Measurements from ENCODE around the gene RNPS1.
"Not testable (repeated sequence)": the region's sequence is repeated elsewhere in the genome, so short reads cannot be mapped to it uniquely, and the experiment has no call there.

The RNPS1 gene

GRCh38 chr16:2282866-2283555 is 15.1 kb upstream of the RNPS1 start:
- DNase-seq (ENCODE audit: low spot score) = no peak

GRCh38 chr16:2282262-2282661 is 14.3 kb upstream of the RNPS1 start:
- DNase-seq (ENCODE audit: low spot score) = no peak

DNA sequence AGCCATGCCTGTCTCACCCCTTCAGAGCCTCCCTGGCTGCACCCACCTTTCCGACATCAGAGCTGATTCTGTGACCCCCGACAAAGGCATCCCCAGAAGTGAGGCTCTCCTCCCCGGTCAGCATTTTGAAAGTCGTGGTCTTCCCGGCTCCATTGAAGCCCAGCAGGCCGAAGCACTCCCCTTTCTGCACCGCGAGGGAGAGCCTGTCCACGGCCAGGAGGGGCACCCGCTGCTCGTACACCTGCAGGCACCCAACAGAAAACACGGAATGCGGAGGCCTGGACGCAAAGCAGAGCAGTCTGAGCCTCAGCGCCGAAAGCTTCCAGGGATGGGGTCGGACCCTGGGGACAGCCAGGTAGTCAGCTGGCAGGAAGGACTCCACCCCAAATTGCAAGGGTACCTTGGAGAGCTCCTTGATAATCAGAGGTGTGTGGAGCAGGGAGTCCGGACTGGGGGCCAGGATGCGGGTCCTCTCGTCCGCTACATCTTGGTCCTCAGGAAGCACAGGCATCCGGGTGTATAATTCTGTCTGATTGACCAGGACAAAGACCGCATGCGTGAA is 13.1 kb upstream of the RNPS1 start:
- DNase-seq (ENCODE audit: low spot score) = no peak

- DNase-seq (ENCODE audit: low spot score) = no peak
Measured at GRCh38 chr16:2280461-2280860, 12.5 kb upstream of the RNPS1 start.

DNA sequence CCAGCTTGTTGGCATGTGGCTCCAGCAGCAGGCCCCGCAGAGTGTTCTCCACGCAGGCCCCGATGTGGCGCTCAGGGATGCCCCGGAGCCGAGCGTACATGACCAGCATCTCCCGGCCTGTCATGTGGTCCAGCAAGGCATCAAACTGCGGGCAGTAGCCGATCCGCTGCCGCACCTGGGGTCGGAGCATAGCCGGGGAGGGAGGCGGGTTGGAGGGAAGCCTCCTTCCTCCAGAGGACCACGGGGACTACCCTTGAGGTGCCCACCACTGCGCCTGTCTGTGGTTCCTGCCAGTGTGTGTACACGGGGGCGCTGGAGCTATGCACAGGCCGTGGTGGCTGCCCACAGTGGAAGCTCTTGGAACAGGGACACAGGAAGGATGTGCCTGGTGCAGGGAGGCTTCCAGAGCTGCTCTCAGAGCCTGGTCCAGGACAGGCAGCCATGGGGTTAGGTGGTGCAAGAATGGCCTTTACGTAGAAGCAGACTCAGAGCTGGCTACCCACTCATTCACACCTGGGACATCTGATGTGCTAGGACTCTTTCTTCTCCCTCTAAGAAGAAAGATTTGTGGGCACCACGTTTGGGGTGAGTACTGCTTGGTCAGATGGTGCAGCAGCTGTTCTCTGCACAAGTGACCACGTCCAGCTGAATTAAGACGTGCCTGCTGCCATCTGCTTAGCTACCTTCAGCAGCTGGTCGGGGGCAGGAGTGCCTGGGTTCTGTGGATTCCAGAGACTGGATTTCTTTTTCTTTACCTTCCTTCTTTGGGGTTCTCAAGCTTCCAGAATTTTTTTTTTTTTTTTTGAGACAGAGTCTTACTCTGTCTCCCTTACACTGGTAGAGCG is 11.3 kb upstream of the RNPS1 start:
- DNase-seq (ENCODE audit: low spot score) = no peak

DNA sequence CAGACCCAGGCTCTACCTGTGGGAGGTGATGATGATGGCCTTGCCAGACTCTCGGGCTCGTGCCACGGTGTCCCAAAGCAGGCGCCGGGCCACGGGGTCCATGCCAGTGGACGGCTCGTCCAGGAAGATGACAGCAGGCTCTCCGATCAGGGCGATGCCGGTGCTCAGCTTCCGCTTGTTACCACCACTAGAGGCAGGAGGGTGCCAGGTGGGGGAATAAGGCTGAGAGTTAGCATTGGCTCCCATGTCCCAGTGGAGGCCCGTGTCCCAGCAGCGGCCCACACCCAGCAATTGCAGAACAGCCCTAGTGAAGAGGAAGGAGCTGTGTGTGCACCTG is 10.3 kb upstream of the RNPS1 start:
- no peak for DNase-seq (ENCODE audit: low spot score)

- DNase-seq (ENCODE audit: low spot score) = no peak
Measured at GRCh38 chr16:2277466-2278271, 9.7 kb upstream of the RNPS1 start.

GRCh38 chr16:2276368-2277195 is 8.7 kb upstream of the RNPS1 start:
- no peak for DNase-seq (ENCODE audit: low spot score)

DNA sequence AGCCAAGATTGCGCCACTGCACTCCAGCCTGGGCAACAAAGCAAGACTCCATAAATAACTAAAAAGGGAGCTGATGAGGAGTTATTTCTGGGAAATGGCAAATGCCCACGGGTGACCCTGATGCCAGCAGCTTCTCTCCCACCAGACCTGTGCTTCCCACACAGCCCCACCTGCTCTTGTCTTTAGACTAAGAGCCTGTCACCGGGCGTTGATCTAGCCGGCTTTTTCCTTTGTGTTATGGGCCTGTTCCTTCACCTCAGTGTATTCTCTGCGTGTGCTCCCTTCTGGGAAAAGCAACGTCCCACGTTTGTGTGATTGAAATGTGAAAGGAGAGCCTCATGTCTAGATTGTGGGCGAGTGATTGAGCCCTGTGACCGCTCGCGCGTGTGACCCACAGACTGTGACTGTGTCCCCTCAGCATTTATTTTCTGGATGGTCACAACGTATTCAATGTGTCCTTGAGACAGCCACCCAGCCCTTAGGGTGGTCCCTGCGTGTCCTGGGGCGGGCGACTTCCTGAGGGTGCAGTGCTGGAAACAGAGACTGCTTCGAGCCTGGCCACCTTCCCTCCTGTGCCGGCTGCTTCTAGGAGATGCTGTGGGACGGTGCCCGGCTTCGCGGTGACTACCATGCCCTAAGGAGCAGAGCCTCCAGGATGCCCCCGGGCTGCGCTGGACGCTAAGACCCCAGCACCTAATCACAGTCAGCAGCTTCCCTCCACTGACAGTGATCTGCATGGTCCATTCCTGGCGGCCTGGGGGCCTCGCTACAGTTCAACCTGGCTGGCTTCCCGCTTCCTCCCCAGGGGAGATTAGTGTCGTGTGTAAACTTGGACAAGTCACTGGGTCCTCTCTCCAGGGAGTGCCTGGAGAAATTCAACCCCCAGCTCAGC is 7.8 kb upstream of the RNPS1 start:
- no peak for DNase-seq (ENCODE audit: low spot score)

DNA sequence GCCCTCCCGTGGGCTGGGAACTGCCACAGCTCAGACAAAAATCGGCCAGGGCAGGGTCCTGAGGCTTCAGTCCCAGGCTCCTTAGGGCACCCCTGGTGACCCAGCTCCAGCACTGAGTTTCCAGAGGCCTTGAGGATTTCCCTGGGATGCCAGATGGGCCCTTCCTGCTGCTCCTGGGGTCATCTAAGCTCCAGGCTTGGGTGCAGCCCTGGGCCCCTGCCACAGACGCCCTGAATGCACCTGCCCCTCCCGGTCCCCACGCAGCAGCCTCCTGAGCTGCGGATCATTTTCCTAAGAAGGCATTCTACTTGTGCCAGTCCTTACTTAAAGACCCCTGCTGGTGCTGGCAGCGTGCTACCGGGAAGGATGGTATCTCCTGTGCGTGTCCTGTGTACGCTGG is 6.0 kb upstream of the RNPS1 start:
- no peak for DNase-seq (ENCODE audit: low spot score)

GRCh38 chr16:2273484-2273883 is 5.6 kb upstream of the RNPS1 start:
- DNase-seq (ENCODE audit: low spot score) = no peak

DNA sequence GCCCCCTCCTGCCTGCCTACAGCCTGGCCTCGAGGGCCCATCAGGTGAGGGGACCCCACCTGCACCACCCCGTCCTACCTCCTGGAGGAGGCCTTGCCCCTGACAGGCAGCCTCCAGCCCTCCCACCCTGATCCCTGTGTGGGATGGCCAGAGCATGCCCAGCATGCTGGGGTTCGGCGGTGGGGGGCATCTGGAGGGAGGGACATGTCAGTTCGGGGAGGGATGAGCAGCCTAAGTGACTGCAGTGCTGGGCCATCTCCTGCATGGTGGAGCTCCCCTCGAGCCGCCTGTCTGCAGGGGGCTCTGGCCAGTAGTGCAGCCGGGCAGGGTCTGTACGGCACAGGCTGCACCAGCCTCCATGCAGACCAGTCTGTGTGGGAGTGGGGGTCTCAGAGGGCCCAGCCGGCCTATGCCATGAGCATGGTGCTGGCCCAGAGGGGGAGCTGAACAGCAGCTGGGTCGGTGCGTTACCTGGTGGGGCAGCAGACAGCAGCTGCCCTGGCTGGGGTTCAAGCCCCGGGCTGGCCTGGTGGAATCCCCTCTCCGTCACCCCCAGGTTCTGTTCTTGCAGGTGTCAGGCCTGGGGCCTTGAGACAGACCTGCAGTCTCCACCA is 4.0 kb upstream of the RNPS1 start:
- no peak for DNase-seq (ENCODE audit: low spot score)

GRCh38 chr16:2270588-2271470 is 2.9 kb upstream of the RNPS1 start:
- no peak for DNase-seq (ENCODE audit: low spot score)

DNA sequence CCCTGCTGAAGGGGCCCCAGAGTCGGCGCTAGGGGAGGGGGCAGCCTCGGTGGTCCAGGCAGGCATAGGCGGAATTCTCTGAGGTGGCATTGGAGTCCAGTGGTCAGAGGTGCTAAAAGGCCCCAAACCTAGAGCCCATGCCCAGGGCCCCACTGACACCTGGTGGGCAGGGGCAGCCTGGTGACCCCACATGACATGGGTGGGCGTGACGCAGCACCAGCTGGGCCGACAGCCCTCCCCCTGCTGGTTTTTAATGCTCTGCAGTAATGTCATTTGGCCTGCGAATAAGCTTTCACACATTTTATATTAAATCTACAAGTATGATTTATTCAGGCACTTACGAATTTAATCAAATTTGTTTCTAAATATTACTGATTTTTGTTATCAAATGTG is 2.1 kb upstream of the RNPS1 start:
- no peak for DNase-seq (ENCODE audit: low spot score)

DNA sequence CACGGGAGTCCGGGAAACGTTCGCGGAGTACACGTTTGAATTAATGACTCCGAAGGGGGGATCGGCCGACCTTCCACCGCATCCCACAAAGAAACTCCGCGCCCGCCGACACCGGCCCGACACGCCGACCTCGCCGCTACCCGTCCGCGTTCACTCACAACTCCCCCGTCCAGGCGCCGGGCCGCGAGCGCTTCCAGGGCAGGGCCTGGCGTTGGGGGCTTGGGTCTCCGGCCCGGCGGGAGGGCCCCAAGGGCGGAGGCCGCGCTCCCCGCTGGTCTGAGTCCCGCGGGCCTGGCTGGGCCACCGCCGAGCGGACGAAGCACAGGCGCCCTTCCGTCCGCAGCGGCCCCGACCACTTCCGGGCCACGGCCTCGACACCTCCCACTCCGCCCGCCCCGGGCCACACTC is 417 bp downstream of the RNPS1 start:
- not testable (repeated sequence) for DNase-seq (ENCODE audit: low spot score)

- not testable (repeated sequence) for DNase-seq (ENCODE audit: low spot score)
Measured at GRCh38 chr16:2266887-2267286, 1.0 kb downstream of the RNPS1 start.

DNA sequence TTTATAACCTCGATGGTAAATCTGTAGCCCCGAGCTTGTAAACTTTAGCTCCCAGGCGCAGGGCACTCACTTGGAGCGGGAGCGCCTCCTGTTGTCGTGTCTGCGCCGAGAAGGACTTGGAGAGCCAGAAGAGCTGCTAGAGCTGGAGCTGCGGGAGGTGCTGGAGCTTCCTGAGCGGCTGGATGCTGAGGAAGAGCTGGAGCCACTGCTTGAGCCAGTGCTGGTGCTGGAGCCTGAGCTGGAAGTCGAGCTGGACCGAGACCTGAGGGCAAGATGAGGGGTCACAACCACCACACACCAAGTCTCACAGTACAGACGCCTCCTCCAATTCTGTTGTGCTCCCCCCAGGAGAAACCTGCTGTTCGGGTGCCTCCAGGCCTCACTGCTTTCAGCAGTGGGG is 4.9 kb downstream of the RNPS1 start:
- DNase-seq (ENCODE audit: low spot score) = not testable (repeated sequence)

DNA sequence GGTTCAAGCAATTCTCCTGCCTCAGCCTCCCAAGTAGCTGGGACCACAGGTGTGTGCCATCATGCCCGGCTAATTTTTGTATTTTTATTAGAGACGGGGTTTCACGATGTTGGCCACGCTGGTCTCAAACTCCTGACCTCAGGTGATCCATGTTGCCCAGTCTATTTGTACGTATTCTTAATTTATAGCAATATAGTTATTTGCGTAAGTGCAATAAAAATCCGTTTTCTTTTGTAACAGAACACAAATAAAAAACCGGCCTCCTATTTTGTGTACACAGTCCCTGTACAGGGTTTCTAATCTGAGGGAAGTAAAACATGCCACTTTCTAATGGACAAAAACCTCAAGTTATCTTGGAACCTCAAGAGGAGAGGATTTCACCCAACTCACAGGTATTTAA is 7.7 kb downstream of the RNPS1 start:
- no peak for DNase-seq (ENCODE audit: low spot score)

GRCh38 chr16:2258530-2258929 is 9.4 kb downstream of the RNPS1 start:
- not testable (repeated sequence) for DNase-seq (ENCODE audit: low spot score)

All from left forelimb (tissue), 1 donor.